ENCODE data around the gene CARS2. TPM values are rescaled to one million over a fixed set of nuclear protein-coding genes. Genes with fewer than 3 reads are reported as not detected.

Gene CARS2
- total RNA-seq, 1 experiment from 2014 or later: 41.9 TPM

GRCh38 chr13:110687736-110688135, 18.2 kb downstream of the CARS2 start:
- no peak overlapping the region for H3K14ac ChIP-seq (ENCODE audit: insufficient read depth, low read length)
- WGBS (ENCODE audit: extremely low coverage, insufficient read length, low lambda C conversion rate): no CpG with 5 or more reads among the region's 16 CpGs
- H3K27ac ChIP-seq (ENCODE audit: insufficient read length, low read depth, low read length): no peak overlapping the region
- Mint-ChIP-seq H3K27me3 (ENCODE audit: low read depth) (no peaks in the 10 kb centered on the region), H3K27ac (peak overlapping the region in 1 of 3 experiments; percentile 44; a peak in 1 of 7 replicates), H3K4me3 (no peak overlapping the region), H3K4me1 (no peaks in the 10 kb centered on the region), H3K36me3 (ENCODE audit: insufficient read depth in 1 of 3, low read depth in 3 of 3) (peaks cover 7 to 56% (median 32%) of the 10 kb centered on the region in 3 experiments; a peak in 6 of 7 replicates), H3K9me3 (no peaks in the 10 kb centered on the region)
- H3K4ac ChIP-seq (ENCODE audit: low read depth, low read length): no peak overlapping the region
- no peak overlapping the region for H3K56ac ChIP-seq (ENCODE audit: insufficient read length, low read depth, low read length)
- H4K8ac ChIP-seq (replicated peaks; ENCODE audit: insufficient read length, low read depth, low read length): no peak overlapping the region
- H2BK20ac ChIP-seq (ENCODE audit: low read depth, low read length, poor library complexity, severe bottlenecking): no peak overlapping the region
- TF ChIP-seq CTCF (conservative IDR thresholded peaks at IDR 0.05): no peak
- H2BK15ac ChIP-seq (ENCODE audit: low read depth, low read length): no peak overlapping the region
- DNase-seq: no peak
- no peak overlapping the region for H3K18ac ChIP-seq (ENCODE audit: insufficient read length, low read depth, low read length)
- no peak overlapping the region for H2BK12ac ChIP-seq (ENCODE audit: insufficient read length, low read depth, low read length)
- no peak overlapping the region for H4K5ac ChIP-seq (ENCODE audit: insufficient read length, low read depth, low read length)
- H3K4me2 ChIP-seq (ENCODE audit: insufficient read depth, insufficient read length, low read length): no peak overlapping the region
- H2AFZ ChIP-seq (ENCODE audit: low read length): no peak overlapping the region
- H2AK5ac ChIP-seq (ENCODE audit: insufficient read length, low read length): no peak overlapping the region
- no peaks in the 10 kb centered on the region for H3K79me1 ChIP-seq (ENCODE audit: insufficient read depth, low read depth, low read length, poor library complexity, severe bottlenecking)
- H3T11ph ChIP-seq (ENCODE audit: low read length): no peak overlapping the region
- H4K20me1 ChIP-seq (ENCODE audit: control insufficient read depth, insufficient read depth, insufficient read length): no peaks in the 10 kb centered on the region
- no peak overlapping the region for H2BK5ac ChIP-seq (ENCODE audit: insufficient read length, low read length)
- H3K23me2 ChIP-seq (ENCODE audit: insufficient read length, low read depth, low read length, poor library complexity, severe bottlenecking): no peaks in the 10 kb centered on the region
- H4K91ac ChIP-seq (ENCODE audit: insufficient read length, low read depth, low read length): no peak overlapping the region
- no peak overlapping the region for H3K9ac ChIP-seq (ENCODE audit: extremely low read depth, insufficient read length, low read length)
- H3K27me3 ChIP-seq (ENCODE audit: insufficient read depth, low read length): no peaks in the 10 kb centered on the region
- H3K4me1 ChIP-seq (ENCODE audit: insufficient read depth, low read length): no peaks in the 10 kb centered on the region
- no peak overlapping the region for H2BK120ac ChIP-seq (ENCODE audit: low read depth, low read length, poor library complexity, severe bottlenecking)
- H3K9me3 ChIP-seq (ENCODE audit: control insufficient read depth, low read depth, low read length): no peaks in the 10 kb centered on the region
- no peaks in the 10 kb centered on the region for H3K79me2 ChIP-seq (ENCODE audit: insufficient read depth, low read length)
- H3K23ac ChIP-seq (ENCODE audit: insufficient read length, low read depth, low read length): no peak overlapping the region
